Transverse colon (tissue), 4 donors: ENCODE measurements around the gene IL1A.

Experiments
- CTCF ChIP-seq, 5 experiments: fragments of 200-600 bp in 3 of 5; fragments of 450-650 bp in 2 of 5; sonication (generic) in 3 of 5; IDR thresholded peaks; 1 replicate in 2 of 5; 2 replicates in 3 of 5; pipeline ENCODE4 v1.5.1; 2016 to 2017; ENCODE audit warnings: antibody characterized with exemption in 5 of 5, inconsistent platforms in 3 of 5, mild to moderate bottlenecking in 2 of 5, moderate library complexity in 1 of 5
- POLR2AphosphoS5 ChIP-seq, 3 donors: sonication (generic); formaldehyde crosslinking; IDR thresholded peaks; one replicate each; pipeline ENCODE4 v1.6.1; 2016; ENCODE audit warnings: antibody characterized with exemption in 3 of 3

- TF ChIP-seq POLR2AphosphoS5 (IDR thresholded peaks at IDR 0.05) (no peak), CTCF (IDR thresholded peaks at IDR 0.05) (peak; percentile 86 to 95 (median 87))
Observed at GRCh38 chr2:112749755-112750559, 34.3 kb downstream of the IL1A start.
